Measurements from ENCODE around the gene ICE2.

Gene ICE2

GRCh38 chr15:60382773-60383674, 95.9 kb downstream of the ICE2 start:
- H3K4me3 ChIP-seq (replicated peaks; ENCODE audit: insufficient read depth, low read length) = no peak overlapping the region
- DNase-seq (ENCODE audit: low read depth in 1 of 2, low spot score in 1 of 2) = no peak
- TF ChIP-seq POLR2AphosphoS5 (IDR thresholded peaks at IDR 0.05; ENCODE audit: low read depth) = no peak
- no peak for TF ChIP-seq SPI1 (IDR thresholded peaks at IDR 0.05; ENCODE audit: borderline replicate concordance, low read depth)
- TF ChIP-seq CTCF (IDR thresholded peaks at IDR 0.05; ENCODE audit: insufficient read depth, low read length) = no peak
- no peak for TF ChIP-seq GABPA (IDR thresholded peaks at IDR 0.05; ENCODE audit: low read depth)
- TF ChIP-seq REST (IDR thresholded peaks at IDR 0.05; ENCODE audit: insufficient replicate concordance, low read depth) = no peak
- H3K27me3 ChIP-seq (ENCODE audit: insufficient read depth, poor library complexity, severe bottlenecking) = no peaks in the 10 kb centered on the region
- H3K27ac ChIP-seq (replicated peaks) = no peak overlapping the region

GRCh38 chr15:60381148-60381788, 97.7 kb downstream of the ICE2 start:
- no peak overlapping the region for H3K27ac ChIP-seq (replicated peaks)
- no peak for DNase-seq (ENCODE audit: low read depth in 1 of 2, low spot score in 1 of 2)
- TF ChIP-seq GABPA (IDR thresholded peaks at IDR 0.05; ENCODE audit: low read depth) = no peak
- TF ChIP-seq CTCF (IDR thresholded peaks at IDR 0.05; ENCODE audit: insufficient read depth, low read length) = no peak
- no peak overlapping the region for H3K4me3 ChIP-seq (replicated peaks; ENCODE audit: insufficient read depth, low read length)
- H3K27me3 ChIP-seq (ENCODE audit: insufficient read depth, poor library complexity, severe bottlenecking) = no peaks in the 10 kb centered on the region

- TF ChIP-seq CTCF (IDR thresholded peaks at IDR 0.05; ENCODE audit: insufficient read depth, low read length) (no peak), SPI1 (IDR thresholded peaks at IDR 0.05; ENCODE audit: borderline replicate concordance, low read depth) (no peak), GABPA (IDR thresholded peaks at IDR 0.05; ENCODE audit: low read depth) (no peak), POLR2AphosphoS5 (IDR thresholded peaks at IDR 0.05; ENCODE audit: low read depth) (no peak), REST (IDR thresholded peaks at IDR 0.05; ENCODE audit: insufficient replicate concordance, low read depth) (no peak)
- DNase-seq (ENCODE audit: low read depth in 1 of 2, low spot score in 1 of 2) = no peak
- Histone ChIP-seq H3K4me3 (replicated peaks; ENCODE audit: insufficient read depth, low read length) (no peak overlapping the region), H3K27ac (replicated peaks) (no peak overlapping the region), H3K27me3 (ENCODE audit: insufficient read depth, poor library complexity, severe bottlenecking) (no peaks in the 10 kb centered on the region)
These were observed 99.2 kb downstream of the ICE2 start for GRCh38 chr15:60379525-60380274.

All from HL-60 (cell line).